ENCODE data around the gene SNX3. TPM values are rescaled to one million over a fixed set of nuclear protein-coding genes. Genes with fewer than 3 reads are reported as not detected.

SNX3 gene
- total RNA-seq, 1 donor from 2014 or later: 142 TPM

DNA sequence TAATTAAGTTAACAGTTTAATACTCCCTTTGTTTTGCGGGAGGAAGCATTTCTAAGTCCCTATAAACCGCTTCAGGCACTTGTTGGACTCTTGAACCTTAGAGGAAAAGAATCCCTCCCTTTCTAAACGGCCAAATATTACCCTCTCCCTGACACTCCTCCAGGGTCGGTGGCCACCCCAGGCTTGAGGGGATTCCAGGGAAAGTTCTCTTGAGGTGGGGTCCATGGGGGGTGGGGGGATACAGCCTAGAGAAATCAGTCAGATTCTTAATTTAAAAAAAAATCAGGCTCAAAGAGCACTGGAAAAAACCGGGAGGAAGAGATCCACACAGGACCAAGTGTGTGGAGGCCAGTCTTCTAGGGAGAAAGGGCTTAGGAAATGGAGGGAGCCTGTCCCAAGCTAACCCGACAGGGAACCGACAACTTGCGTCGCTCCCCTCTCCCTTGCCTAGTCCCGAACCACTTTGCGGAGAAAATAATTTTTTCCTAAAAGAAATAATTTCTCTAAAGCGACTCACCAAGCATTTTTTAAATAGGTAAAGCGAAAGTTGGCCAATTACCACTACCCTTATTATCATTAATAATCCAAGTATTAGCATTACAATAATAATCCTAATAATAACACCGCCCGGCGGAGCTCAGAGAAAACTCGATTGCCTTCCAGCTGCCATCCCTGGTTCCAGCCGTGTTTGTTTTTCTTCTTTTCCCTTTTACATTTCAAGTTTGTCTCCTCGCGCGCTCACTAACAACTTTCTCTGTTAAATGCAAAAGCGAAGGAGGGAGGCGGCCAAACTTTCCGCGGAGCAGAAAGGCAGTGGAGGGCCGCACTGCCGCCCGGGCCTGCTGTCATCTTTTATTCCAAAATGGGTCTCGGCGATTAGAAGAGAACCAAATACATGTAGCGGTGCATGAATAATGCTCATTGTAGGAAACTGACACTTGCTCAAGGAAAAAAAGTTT lies 90.2 kb downstream of the SNX3 start:
- DNase-seq (ENCODE audit: low spot score): no peak

DNA sequence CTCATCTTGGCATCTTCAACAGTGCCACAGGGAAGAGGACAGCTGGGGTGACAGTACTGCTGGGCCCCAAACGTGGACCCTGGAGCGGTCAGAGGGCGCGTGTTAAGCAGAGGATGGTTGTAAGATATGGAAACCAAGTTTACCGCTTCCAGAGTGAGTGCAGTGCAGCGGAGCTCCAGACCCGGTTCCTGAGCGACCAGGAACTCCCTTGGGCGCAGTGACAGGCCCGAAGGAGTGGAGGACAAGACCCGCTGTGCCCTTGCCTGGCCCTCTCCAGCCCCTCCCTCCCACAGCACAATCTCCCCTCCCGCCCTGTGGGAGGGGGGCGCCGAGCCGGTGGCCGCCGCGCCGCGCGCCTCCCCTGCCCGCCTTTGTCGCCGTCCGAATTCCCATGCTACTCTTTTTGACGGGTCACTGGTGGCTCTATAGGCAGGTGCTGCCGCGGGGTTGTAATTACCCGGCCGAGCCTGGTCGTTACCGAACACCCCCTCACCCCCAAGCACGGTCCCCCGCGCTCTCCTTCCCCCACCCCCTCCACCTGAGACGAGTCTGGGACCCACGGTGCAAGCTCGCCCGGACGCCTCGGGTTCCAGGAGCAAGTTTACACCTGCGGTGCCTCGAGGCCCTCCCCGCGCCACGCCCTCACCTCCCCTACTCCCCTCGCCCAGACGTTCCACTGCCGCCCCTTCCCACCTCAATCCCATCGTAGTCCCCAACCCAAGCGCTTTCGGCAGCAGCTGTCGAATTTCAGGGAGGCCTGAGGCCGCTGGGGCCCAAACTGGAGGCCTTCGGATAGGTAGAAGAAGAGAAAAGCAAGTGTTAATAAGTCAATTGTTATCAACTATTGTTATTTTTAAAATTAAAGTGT lies 91.1 kb downstream of the SNX3 start:
- DNase-seq (ENCODE audit: low spot score): no peak

DNA sequence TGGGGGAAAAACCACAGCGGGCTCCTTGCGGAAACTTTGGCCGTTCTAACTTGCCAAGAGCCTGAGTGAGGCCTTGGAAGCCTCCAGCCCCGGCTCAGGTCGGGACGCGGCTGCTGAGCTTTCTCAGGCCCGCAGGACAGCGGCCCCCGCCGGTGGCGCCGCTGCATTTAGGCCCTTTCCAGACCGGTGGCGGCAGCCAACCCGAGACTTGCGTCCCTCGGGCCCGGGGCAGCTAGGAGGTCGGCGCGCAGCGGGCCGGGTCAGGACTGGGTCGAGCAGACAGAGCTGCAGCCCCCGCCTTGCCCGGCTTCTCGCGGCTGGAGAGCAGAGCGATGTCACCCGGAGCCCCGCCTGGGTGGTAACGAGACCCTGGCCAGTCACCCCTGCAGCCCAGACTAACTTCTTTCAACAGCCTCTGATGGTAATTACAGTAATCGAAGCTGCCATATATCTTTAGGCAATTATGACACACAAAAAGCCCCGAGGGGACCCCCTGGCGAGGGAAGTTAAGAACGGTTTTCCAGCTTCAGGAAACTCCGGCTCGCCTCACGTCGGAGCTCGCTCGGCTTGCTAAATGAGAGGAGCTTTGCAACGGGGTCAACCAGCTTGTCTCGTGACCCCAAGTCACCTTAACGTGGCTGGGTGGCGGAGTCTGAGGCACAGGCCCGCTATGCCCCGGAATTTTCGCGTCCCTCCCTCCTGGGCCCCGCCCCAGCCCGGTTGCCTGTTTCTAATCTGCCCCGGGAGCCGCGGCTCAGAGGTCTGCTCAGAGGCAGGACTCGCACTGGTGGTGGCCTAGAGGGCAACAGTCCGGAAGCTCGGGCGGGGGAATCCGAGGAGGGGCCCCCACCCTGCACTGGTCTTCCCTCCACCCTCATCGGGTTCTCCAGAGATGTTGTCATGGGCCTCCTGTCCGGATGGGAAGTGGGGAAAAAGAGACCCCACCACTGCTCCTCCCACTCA lies 92.1 kb downstream of the SNX3 start:
- peak; percentile 25 for DNase-seq (ENCODE audit: low spot score)

DNA sequence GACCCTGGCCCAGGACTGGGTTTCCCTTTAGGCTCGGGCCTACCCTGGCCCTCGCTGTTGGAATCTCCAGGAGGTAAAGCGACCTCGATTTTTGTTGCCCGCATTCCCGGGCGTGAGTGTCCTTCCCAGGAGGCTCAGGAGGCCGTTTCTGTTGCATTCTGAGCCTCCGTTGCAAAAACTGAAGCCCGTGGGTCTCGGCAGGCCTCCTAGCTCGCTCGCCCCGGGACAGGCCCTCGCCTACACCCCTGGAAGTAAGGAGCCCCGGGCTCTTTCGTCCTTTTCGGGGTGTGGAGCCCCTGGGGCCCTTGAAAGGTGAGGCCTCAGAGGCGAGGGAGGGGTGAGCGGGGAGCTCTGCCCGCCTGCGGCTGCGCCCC lies 92.8 kb downstream of the SNX3 start:
- no peak for DNase-seq (ENCODE audit: low spot score)

DNA sequence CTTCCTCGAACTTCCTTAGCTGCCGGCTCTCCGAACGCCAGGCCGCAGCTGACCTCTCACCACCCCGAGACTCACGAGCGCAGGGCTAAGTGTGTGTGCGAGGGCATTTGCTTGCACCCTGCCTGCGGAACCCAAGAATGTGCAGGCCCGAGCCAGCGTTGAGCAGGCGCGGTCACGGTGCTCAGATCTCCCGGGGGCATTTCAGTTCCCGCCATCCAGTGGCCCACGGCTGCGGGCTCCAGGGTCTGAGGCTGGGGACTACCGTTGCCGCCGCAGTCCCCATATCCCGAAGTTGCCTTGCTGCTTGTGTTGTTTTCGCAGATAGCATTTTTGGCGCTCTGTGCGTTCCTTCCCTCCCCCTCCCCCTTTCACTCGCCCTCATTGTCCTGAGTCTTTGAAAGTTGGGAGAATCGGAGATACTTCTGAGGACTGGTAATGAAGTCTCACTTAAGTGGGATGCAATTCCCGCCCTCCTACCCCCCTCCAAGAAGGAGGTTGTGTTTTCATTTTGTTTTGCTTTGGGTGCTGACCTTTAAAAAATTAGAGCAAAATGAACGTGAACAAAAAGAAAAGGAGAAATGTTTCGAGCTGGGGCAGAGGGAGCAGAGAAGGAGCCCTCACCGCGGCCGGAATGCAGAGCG lies 93.3 kb downstream of the SNX3 start:
- DNase-seq (ENCODE audit: low spot score): no peak

DNA sequence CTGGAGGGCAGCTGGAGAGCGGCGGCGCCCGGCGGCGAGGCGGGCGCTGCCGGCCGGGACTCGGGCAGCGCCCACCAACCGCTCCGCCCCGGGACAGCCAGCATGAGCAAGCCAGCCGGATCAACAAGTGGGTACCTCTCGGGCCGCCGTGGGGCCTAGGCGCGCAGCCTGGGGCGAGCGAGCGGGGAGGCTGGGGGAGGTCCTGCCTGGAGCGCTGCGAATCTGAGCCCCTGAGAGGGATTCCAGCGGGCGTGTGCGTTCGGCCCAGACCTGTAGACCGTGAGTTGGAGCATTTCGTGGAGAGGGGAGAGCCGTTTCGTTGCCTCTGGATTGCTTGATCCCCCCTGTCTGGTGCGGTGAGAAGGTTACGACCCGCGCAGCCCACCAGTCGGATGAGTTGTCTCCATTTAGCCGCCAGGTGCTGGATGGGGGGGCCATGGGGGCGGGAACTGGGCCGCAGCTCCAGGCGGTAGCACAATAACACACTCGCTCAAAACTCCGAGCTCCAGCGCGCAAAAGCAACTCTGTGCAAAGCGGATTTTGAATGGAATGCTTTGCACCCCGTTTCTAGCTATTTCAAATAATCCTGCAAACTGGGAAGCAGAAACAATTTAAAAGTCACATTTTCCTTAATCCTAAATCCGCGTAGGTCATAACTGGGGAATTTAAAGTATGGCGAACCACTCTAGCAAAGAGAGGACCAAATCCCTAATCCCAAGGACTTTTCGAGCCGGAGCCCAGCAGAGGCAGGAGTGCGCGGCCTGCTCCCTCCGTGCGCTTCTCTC lies 94.0 kb downstream of the SNX3 start:
- DNase-seq (ENCODE audit: low spot score): no peak

DNA sequence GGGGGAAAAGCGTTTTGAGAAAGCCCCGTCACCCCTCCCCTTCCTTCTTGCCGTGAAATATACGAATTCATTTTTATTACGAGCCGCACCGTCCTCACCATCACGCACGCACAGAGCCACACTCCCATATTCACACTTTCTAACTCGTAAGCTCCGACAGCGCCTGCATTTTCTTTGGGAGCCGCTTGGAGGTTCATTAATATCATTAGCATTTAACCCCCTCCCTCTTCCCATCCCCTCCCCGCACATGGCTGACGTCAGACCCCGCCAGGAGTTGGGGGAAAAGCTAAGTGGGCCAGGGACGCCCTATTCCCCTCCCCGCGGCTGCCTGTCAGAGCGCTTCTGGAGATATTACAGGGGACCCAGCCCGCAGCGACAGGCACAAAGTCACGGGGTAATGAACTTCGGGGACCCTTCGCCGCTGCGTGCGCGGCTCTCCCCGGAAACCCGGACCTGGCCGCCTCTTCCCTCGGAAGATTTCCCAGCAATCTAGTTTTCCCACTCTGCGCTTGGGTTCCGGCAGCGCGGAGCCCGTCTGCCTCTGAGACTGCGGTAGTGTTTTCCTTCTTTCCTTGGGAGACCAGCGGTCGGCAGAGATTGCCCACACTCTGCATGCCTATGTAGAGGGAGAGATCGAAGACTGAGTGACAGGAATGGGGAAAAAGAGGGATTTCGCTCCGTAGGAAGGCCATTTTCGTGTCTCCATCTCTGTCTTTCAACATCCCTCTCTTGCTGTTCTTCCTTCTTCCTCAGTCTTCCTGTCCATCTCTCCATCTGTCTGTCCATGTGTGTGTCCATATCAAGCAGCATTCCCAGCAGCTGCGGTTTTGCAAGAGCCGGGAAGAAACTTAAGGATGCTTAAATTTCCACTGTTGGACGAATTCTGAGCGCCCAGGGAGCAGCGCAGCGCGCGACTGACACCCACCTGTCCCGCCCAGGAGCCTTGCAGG lies 94.9 kb downstream of the SNX3 start, which contains the start of gene NR2E1:
TSS of gene NR2E1 (plus strand) at position 309 of the 950 bp plus-strand sequence. CDS start 744 bp downstream, outside the sequence.
- DNase-seq (ENCODE audit: low spot score): no peak

DNA sequence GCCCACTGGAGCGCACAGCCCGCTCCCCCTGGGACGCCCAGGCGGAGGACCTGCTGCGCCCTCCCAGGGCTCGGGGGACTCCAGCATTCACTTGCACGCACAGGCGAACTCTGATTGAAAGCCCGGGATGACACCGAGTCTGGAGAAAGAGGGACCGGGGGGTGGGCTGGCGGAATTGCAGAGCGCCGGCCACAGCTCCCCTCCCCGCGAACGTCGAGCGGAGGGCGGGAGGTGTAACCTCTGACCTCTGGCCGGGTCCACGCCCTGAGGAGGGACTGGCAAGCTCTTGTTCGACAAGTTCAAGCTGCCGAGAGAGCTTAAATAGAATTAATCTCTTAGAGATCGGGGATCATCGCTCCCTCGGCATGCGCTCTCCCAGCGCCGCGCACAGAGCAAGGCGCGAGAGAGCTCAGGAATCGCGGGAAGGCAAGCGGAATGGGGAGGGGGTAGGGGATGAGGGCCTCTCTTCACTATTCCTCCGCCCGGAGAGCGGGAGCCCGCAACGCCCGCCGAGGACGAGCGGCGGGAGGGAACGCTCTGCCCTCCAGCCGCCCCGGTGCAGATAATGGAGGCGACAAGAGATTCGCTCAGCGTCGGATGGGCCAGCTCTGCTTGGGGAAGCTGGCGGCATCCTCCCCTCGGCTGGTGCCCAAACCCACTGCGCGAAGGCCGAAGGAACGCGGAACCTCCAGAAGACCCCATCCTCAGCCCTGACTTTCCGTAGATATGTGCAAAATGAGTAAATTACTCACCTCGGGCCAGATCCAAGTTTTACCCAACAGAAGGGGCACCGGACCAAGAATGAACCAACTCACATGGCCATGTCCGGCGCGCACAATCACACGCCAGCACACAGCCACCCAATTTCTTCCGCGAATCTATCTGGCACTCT lies 95.8 kb downstream of the SNX3 start:
- DNase-seq (ENCODE audit: low spot score): no peak

DNA sequence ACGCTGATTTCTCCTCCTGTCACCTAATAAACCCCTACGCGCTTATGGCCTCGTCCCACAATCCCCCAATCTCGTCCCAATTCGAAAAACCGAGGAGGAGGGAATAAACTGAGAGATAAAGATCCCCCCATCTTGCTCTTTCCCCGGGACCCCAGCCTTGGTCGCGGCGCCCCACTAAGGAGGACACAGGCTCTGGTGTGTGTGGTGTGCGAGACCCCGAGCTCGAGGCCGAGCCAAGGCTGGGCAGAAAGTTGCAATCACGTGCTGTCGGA lies 96.4 kb downstream of the SNX3 start:
- DNase-seq (ENCODE audit: low spot score): no peak

DNA sequence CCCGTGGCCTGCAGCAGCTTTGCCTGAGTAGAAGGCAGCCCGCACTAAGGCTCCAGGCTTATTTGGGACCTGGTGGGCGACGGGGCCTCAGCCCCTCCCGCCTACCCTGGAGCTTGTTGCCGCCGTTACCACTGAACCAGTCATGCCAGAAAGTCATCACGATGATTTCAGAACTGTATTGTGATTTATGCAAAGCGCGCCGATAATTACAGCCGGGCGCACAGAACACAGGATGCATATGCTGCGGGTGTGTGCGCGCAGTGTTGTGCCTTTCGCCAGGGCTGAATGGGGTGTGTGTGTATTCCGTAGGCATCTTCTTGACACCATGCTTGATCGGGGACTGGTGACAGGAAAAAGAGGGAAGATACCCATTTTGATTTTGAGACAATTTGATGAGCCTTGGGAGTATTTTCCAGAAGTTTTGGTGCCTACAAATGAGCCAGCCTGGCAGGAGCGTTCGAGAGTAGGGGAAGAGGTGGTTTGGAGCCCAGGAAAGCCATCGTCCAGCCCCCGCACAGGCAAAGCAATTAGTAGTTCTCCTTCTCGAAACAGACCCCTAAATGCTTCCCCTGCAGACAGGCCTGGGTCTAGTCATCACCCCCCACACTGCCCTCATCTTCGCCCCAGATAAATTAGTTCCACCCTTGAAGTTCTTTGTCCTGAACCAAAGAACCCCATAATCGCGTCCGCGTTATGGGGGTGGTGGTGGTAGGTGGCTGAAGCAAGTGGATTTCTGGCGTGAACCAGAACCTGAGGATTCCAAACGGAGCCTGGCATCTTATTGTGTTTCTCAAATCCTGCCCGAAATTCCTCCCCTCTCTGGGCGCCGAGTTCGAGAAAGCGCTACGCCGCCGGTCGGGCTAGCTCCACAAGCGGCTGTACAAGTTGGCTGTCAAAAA lies 96.9 kb downstream of the SNX3 start:
- no peak for DNase-seq (ENCODE audit: low spot score)

DNA sequence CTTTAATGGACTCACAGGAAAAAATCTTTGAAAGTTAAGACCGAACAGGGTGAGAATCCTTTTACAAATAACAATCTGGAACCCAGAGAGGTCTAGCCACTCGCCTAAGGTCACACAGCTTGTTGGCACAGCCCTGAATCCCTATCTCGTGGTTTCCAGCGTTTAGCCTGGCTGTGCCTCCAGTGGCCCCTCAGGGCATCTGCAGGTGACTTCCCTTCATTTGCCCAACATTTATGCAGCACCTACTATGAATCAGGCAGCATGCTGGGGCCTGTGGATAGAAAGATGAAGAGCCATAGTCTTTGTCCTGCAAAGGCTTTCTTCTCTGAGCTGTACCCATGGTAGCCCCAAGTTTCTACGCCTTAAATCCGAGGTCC lies 97.6 kb downstream of the SNX3 start:
- DNase-seq (ENCODE audit: low spot score): no peak

DNA sequence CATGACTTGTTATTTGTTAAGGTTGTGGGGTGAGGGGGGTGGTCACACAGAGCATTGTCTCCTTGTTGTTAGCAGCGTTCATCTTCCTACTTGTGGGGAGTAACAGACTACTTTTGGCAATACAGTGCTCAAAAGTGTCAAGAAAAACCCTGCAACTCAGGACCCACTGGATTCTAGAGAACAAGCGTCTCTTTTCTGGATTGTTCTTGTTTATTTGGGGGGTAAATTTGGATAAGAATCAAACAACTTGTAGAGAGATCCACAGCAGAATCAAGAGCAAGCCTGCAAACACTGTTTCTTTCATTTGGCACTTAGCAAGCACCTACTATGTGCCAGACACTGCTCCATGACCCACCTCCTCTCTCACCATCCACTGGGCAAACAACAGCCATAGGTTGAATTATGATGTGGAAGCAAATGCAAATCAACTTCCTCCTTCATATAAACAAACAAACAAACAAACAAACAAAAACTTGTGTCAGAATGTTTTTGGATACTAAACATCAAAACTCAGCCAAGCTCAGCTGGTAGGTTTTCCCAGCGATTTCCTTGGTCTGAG lies 99.0 kb downstream of the SNX3 start:
- DNase-seq (ENCODE audit: low spot score): no peak

Other genes starting within 250 kb of the SNX3 start
- 33.4 TPM for gene OSTM1, start 186.3 kb downstream of the SNX3 start, total RNA-seq
- not detected for gene NR2E1, start 95.0 kb downstream of the SNX3 start, total RNA-seq
- gene AFG1L, start 34.0 kb upstream of the SNX3 start, total RNA-seq: 8.0 TPM